A673 (cell line): ENCODE results near the gene SLC25A5.

ENCODE experiments used
- CTCF ChIP-seq: fragments of 300-800, 200-600 bp; sonication (generic); conservative IDR thresholded peaks from 2 replicates; pipeline ENCODE4 v1.5.1; 2017; ENCODE audit warnings: low read depth, mild to moderate bottlenecking, antibody characterized with exemption, low read length, moderate library complexity, mixed read lengths
- EZH2 ChIP-seq: fragments of 200-600 bp; sonication (generic); IDR thresholded peaks from 2 replicates; pipeline ENCODE4 v1.6.1; 2017; ENCODE audit warnings: borderline replicate concordance, low read depth, mild to moderate bottlenecking, mixed read lengths, antibody characterized with exemption, low read length; ENCODE audit not compliant: poor library complexity, severe bottlenecking

GRCh38 chrX:119495734-119496726 is 27.8 kb downstream of the SLC25A5 start:
- TF ChIP-seq EZH2 (no peak), CTCF (no peak)
